ENCODE results near the gene NEGR1. TPM values are rescaled to one million over a fixed set of nuclear protein-coding genes. Genes with fewer than 3 reads are reported as not detected.
"Not testable (repeated sequence)": the region's sequence is repeated elsewhere in the genome, so short reads cannot be mapped to it uniquely, and the experiment has no call there.

Gene NEGR1
- total RNA-seq, 4 donors from 2014 or later, result 0.49 to 8.8 (median 2.7) TPM

DNA sequence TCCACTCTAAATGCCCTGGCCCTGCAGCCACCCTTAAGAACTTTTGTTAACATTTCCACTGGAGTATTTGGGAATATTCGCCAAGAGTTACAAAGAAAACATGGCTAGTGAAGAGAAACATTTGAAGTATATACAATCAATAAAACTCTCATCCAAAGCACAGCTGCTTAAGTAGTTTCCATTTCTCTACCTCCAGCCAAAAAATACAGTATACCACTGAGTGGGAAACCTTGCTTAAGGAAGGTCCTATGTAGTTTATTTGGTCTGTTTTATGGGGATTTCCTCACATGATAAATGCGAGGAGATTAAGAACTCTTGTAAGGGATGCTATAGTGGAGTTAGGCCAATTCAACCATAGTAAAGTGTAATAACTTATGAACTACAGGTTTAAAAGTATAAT, 382.5 kb downstream of the NEGR1 start:
- 49 to 58% methylated on average over 2 of the region's 2 CpGs for whole genome bisulfite sequencing, 2 donors
- H3K4me3 ChIP-seq, result no peak overlapping the region
- intact Hi-C loops (cut with DNase I), result no loop called here
- no peak for DNase-seq
- no peaks in the 10 kb centered on the region for H3K4me1 ChIP-seq
- no peaks in the 10 kb centered on the region for H3K36me3 ChIP-seq
- no peak for TF ChIP-seq POLR2A (IDR thresholded peaks at IDR 0.05)
- TF ChIP-seq, protein P1, sequence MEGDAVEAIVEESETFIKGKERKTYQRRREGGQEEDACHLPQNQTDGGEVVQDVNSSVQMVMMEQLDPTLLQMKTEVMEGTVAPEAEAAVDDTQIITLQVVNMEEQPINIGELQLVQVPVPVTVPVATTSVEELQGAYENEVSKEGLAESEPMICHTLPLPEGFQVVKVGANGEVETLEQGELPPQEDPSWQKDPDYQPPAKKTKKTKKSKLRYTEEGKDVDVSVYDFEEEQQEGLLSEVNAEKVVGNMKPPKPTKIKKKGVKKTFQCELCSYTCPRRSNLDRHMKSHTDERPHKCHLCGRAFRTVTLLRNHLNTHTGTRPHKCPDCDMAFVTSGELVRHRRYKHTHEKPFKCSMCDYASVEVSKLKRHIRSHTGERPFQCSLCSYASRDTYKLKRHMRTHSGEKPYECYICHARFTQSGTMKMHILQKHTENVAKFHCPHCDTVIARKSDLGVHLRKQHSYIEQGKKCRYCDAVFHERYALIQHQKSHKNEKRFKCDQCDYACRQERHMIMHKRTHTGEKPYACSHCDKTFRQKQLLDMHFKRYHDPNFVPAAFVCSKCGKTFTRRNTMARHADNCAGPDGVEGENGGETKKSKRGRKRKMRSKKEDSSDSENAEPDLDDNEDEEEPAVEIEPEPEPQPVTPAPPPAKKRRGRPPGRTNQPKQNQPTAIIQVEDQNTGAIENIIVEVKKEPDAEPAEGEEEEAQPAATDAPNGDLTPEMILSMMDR (IDR thresholded peaks at IDR 0.05), result no peak
- no peak overlapping the region for H3K27ac ChIP-seq
- H3K9me3 ChIP-seq, result peaks cover 0 to 4% (median 0%) of the 10 kb centered on the region in 3 donors
- H3K27me3 ChIP-seq, result no peaks in the 10 kb centered on the region

DNA sequence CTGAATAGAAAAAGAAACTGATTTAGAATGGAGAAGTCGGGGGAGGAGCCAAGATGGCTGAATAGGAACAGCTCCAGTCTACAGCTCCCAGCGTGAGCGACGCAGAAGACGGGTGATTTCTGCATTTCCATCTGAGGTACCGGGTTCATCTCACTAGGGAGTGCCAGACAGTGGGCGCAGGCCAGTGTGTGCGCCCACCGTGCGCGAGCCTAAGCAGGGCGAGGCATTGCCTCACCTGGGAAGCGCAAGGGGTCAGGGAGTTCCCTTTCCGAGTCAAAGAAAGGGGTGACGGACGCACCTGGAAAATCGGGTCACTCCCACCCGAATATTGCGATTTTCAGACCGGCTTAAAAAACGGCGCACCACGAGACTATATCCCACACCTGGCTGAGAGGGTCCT, 394.2 kb downstream of the NEGR1 start:
- DNase-seq; H3K4me1 ChIP-seq; H3K4me3 ChIP-seq; H3K27ac ChIP-seq; H3K36me3 ChIP-seq; H3K9me3 ChIP-seq; H3K27me3 ChIP-seq; intact Hi-C loops (cut with DNase I): not testable (repeated sequence)
- 93 to 95% methylated on average over 6 to 23 of the region's 23 CpGs for WGBS, 2 donors

DNA sequence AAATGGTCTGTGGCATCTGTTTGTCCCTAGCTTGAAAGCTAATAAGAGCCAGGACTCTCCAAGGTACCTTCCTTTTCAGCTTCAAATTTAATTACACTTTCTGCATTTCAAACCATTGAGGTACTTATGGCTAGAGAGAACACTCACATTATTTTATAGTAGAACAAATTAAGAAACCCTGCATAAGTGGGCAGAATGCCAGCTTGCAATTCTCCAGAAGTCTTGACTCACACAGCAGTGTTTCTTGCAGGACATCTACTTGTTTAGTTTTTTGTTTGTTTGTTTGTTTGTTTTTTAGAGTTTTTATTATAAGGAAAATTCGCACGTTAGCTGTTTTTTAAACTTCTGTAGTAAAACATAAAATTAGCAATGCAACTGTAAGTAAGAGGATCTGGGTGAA, 397.2 kb downstream of the NEGR1 start:
- no peak for DNase-seq
- Histone ChIP-seq H3K27me3 (no peaks in the 10 kb centered on the region), H3K27ac (no peak overlapping the region), H3K4me3 (no peak overlapping the region), H3K4me1 (no peaks in the 10 kb centered on the region), H3K9me3 (no peaks in the 10 kb centered on the region), H3K36me3 (no peaks in the 10 kb centered on the region)
- intact Hi-C loops (cut with DNase I), result no loop called here
- WGBS, 2 donors, result 48 to 86% methylated on average over 2 of the region's 2 CpGs
- TF ChIP-seq, protein P1 (IDR thresholded peaks at IDR 0.05), result no peak
- TF ChIP-seq POLR2A (IDR thresholded peaks at IDR 0.05), result no peak

DNA sequence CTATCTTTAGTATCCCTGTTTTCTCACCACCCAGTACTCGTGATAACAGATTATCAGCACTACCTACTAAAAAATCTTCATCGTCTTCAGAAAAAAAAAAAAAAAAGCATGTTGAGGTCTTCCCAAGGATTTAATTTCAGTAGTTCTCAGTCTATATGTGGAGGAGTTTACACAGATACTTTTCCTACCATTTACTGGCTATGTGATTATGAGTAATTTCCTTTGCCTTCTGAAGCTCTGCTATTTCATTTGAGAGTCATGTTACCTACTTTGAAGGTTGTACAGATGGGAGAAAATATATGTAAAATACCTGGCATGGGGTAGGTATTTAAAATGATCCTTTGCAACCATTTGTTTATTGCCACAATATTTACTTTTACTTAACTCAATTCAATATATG, 399.7 kb downstream of the NEGR1 start:
- 50 to 63% methylated on average over 2 of the region's 2 CpGs for WGBS, 2 donors
- H3K27ac ChIP-seq, result no peak overlapping the region
- H3K4me1 ChIP-seq, result no peaks in the 10 kb centered on the region
- intact Hi-C loops (cut with DNase I), result no loop called here
- no peak overlapping the region for H3K4me3 ChIP-seq
- no peak for TF ChIP-seq POLR2A (IDR thresholded peaks at IDR 0.05)
- TF ChIP-seq, protein P1 (IDR thresholded peaks at IDR 0.05), result no peak
- no peak for DNase-seq
- no peaks in the 10 kb centered on the region for H3K36me3 ChIP-seq
- no peaks in the 10 kb centered on the region for H3K27me3 ChIP-seq
- no peaks in the 10 kb centered on the region for H3K9me3 ChIP-seq

DNA sequence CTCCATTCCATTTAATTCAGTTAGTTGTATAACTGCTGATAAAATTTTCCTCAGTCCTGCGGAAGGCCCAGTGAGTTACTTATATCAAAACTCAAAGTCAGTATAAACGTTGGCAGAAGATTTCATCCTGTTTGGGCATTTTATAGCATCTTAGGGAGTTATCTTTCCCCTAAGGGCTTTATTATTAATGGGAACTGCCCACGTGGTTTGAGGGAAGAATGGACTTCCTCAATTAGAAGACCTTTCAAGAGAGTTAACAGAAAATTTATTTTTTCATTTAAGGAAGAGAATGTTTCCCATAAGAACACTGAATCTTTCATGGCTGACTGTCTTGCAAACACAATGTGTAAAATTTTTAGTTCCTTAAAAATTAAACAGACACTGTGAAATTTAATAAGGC, 400.1 kb downstream of the NEGR1 start:
- Histone ChIP-seq H3K36me3 (no peaks in the 10 kb centered on the region), H3K27me3 (no peaks in the 10 kb centered on the region), H3K9me3 (no peaks in the 10 kb centered on the region), H3K27ac (no peak overlapping the region), H3K4me3 (no peak overlapping the region), H3K4me1 (no peaks in the 10 kb centered on the region)
- DNase-seq, result no peak
- TF ChIP-seq, protein P1 (IDR thresholded peaks at IDR 0.05), result no peak
- TF ChIP-seq POLR2A (IDR thresholded peaks at IDR 0.05), result no peak
- intact Hi-C loops (cut with DNase I), result no loop called here
- WGBS, 2 donors, result 30 to 44% methylated on average over 3 of the region's 3 CpGs

DNA sequence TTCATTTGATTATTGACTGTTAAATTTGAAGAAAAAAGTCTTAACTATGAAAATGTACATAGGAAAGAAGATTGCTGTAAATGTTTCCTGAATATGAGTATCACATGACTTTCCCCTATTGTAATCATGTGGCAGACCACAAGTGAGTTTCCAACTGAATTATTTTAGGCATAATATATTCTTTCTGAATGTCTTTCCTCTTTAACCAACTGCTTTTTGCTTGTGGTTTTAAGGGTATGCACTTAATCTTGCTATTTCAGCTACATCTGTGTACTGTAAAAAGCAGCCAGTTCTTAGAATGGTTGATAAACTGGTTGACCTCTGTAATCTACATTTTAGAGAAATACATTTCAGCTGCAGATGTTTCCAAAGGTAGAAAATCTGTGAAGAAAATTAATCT, 400.7 kb downstream of the NEGR1 start:
- DNase-seq, result no peak
- intact Hi-C loops (cut with DNase I), result no loop called here
- no peaks in the 10 kb centered on the region for H3K9me3 ChIP-seq
- no peaks in the 10 kb centered on the region for H3K27me3 ChIP-seq
- no peak overlapping the region for H3K4me3 ChIP-seq
- H3K27ac ChIP-seq, result no peak overlapping the region
- no peaks in the 10 kb centered on the region for H3K4me1 ChIP-seq
- H3K36me3 ChIP-seq, result no peaks in the 10 kb centered on the region
- TF ChIP-seq, protein P1 (IDR thresholded peaks at IDR 0.05), result no peak
- TF ChIP-seq POLR2A (IDR thresholded peaks at IDR 0.05), result no peak
